Suprapubic skin (tissue), 4 donors: ENCODE results near the gene MED26.

ENCODE experiments used
- EP300 ChIP-seq: sonication (generic); formaldehyde crosslinking; IDR thresholded peaks from one replicate; pipeline ENCODE4 v1.6.1; 2017; ENCODE audit warnings: antibody characterized with exemption
- POLR2AphosphoS5 ChIP-seq, 3 donors: sonication (generic); formaldehyde crosslinking; IDR thresholded peaks; one replicate each; pipeline ENCODE4 v1.6.1; 2017; ENCODE audit warnings: antibody characterized with exemption in 3 of 3

GRCh38 chr19:16569609-16570320 lies 58.2 kb downstream of the MED26 start:
- TF ChIP-seq POLR2AphosphoS5 (IDR thresholded peaks at IDR 0.05) (no peak), EP300 (no peak)
